HL-60/S4 treated with retinoic acid at 250 ng/mL for 4 days and 3 days (cell line): ENCODE data around the gene PBXIP1.
"Not testable (repeated sequence)": the region's sequence is repeated elsewhere in the genome, so short reads cannot be mapped to it uniquely, and the experiment has no call there.

Experiments used
- in situ Hi-C: fragments of 300-500 bp; cut with MboI; formaldehyde crosslinking; loops from 2 replicates; pipeline ENCODE4 v1.7.0; 2022; ENCODE audit warnings: low sequenced_read_pairs

PBXIP1 gene

GRCh38 chr1:154940213-154940560, 15.7 kb downstream of the PBXIP1 start:
- in situ Hi-C loops: no loop called here

GRCh38 chr1:154938604-154939399, 17.1 kb downstream of the PBXIP1 start:
- in situ Hi-C loops: no loop called here

- in situ Hi-C loops: no loop called here
These were observed 17.9 kb downstream of the PBXIP1 start for GRCh38 chr1:154937988-154938386.

GRCh38 chr1:154937085-154937987, 18.6 kb downstream of the PBXIP1 start:
- in situ Hi-C loops: no loop called here

- in situ Hi-C loops: no loop called here
These were observed 19.3 kb downstream of the PBXIP1 start, which contains the start of gene PMVK for GRCh38 chr1:154936555-154937084. PMVK (minus strand) TSS chr1:154936719; CDS start chr1:154936685, 34 bp downstream.

GRCh38 chr1:154935749-154936554, 19.9 kb downstream of the PBXIP1 start:
- in situ Hi-C loops: no loop called here

GRCh38 chr1:154934358-154934948, 21.4 kb downstream of the PBXIP1 start:
- in situ Hi-C loops: no loop called here

- in situ Hi-C loops: no loop called here
These were observed 23.9 kb downstream of the PBXIP1 start for GRCh38 chr1:154931940-154932487.

- in situ Hi-C loops: no loop called here
These were observed 29.7 kb downstream of the PBXIP1 start for GRCh38 chr1:154926201-154926600.

- in situ Hi-C loops: no loop called here
These were observed 30.3 kb downstream of the PBXIP1 start for GRCh38 chr1:154925335-154926170.

- in situ Hi-C loops: no loop called here
These were observed 32.2 kb downstream of the PBXIP1 start for GRCh38 chr1:154923695-154924094.

GRCh38 chr1:154913273-154913672, 42.6 kb downstream of the PBXIP1 start:
- in situ Hi-C loops: no loop called here

- in situ Hi-C loops: no loop called here
These were observed 43.1 kb downstream of the PBXIP1 start for GRCh38 chr1:154912755-154913154.

GRCh38 chr1:154911691-154912550, 44.0 kb downstream of the PBXIP1 start:
- in situ Hi-C loops: no loop called here

GRCh38 chr1:154910851-154911250, 45.0 kb downstream of the PBXIP1 start:
- in situ Hi-C loops: no loop called here

GRCh38 chr1:154908937-154909336, 47.0 kb downstream of the PBXIP1 start:
- in situ Hi-C loops: no loop called here

- in situ Hi-C loops: not testable (repeated sequence)
These were observed 47.8 kb downstream of the PBXIP1 start for GRCh38 chr1:154908129-154908528.

GRCh38 chr1:154906621-154907081, 49.2 kb downstream of the PBXIP1 start:
- in situ Hi-C loops: no loop called here
